Neuronal stem cell (in vitro differentiated cells): ENCODE results near the gene ARFRP1.

Experiments used
- DNase-seq: peaks from one replicate; pipeline ENCODE4 v3.0.0-alpha.2; 2013; ENCODE audit warnings: low spot score
- H2AFZ ChIP-seq: one replicate; pipeline ENCODE4 v1.6.1; 2013; ENCODE audit warnings: mild to moderate bottlenecking, low read length, inconsistent platforms
- H2AK5ac ChIP-seq: 2 replicates; pipeline ENCODE4 v1.6.1; 2013; ENCODE audit warnings: low read depth, mild to moderate bottlenecking, inconsistent platforms, low read length, moderate library complexity, mixed read lengths
- H2BK120ac ChIP-seq: 2 replicates; pipeline ENCODE4 v1.6.1; 2013; ENCODE audit warnings: low read depth, mild to moderate bottlenecking, inconsistent platforms, low read length, moderate library complexity, mixed read lengths
- H2BK12ac ChIP-seq: one replicate; pipeline ENCODE4 v1.6.1; 2013; ENCODE audit warnings: low read length, inconsistent platforms
- H2BK15ac ChIP-seq: 2 replicates; pipeline ENCODE4 v1.6.1; 2013; ENCODE audit warnings: mild to moderate bottlenecking, low read length, inconsistent platforms, mixed read lengths
- H2BK5ac ChIP-seq: one replicate; pipeline ENCODE4 v1.6.1; 2013; ENCODE audit warnings: inconsistent platforms, mild to moderate bottlenecking, low read length, moderate library complexity
- H3K14ac ChIP-seq: one replicate; pipeline ENCODE4 v1.6.1; 2013; ENCODE audit warnings: low read length, inconsistent platforms
- H3K18ac ChIP-seq: 2 replicates; pipeline ENCODE4 v1.6.1; 2013; ENCODE audit warnings: low read length, inconsistent platforms
- H3K23ac ChIP-seq: 2 replicates; pipeline ENCODE4 v1.6.1; 2013; ENCODE audit warnings: low read depth, mild to moderate bottlenecking, mixed read lengths, low read length, inconsistent platforms; ENCODE audit not compliant: poor library complexity
- H3K27ac ChIP-seq: replicated peaks from 3 replicates; pipeline ENCODE4 v1.5.1; 2013; ENCODE audit warnings: low read length, inconsistent platforms
- H3K27me3 ChIP-seq, 3 experiments: 2 replicates each; pipeline ENCODE4 v1.6.1; 2013; ENCODE audit warnings: low read length in 3 of 3, mild to moderate bottlenecking in 2 of 3, inconsistent platforms in 1 of 3, low read depth in 1 of 3, mixed read lengths in 1 of 3, moderate library complexity in 1 of 3; ENCODE audit not compliant: control insufficient read depth in 3 of 3, insufficient read depth in 3 of 3
- H3K36me3 ChIP-seq, 2 donors: replicated peaks in 1 of 2; 2 replicates each; pipeline ENCODE4 v1.6.1; 2013; ENCODE audit warnings: low read length in 2 of 2; ENCODE audit not compliant: control insufficient read depth in 2 of 2, insufficient read depth in 2 of 2
- H3K4ac ChIP-seq: 2 replicates; pipeline ENCODE4 v1.6.1; 2013; ENCODE audit warnings: inconsistent platforms, mild to moderate bottlenecking, low read length, moderate library complexity
- H3K4me1 ChIP-seq, 2 donors: 1 replicate in 1 of 2; 2 replicates in 1 of 2; pipeline ENCODE4 v1.6.1; 2013; ENCODE audit warnings: low read length in 2 of 2, low read depth in 1 of 2; ENCODE audit not compliant: control insufficient read depth in 2 of 2, insufficient read depth in 1 of 2
- H3K4me2 ChIP-seq: one replicate; pipeline ENCODE4 v1.6.1; 2013; ENCODE audit warnings: mild to moderate bottlenecking, low read length, inconsistent platforms; ENCODE audit not compliant: insufficient read depth, poor library complexity, severe bottlenecking
- H3K4me3 ChIP-seq, 2 donors: 2 replicates each; pipeline ENCODE4 v1.5.1; 2013; ENCODE audit warnings: low read length in 2 of 2, mild to moderate bottlenecking in 2 of 2, inconsistent platforms in 1 of 2, moderate library complexity in 1 of 2
- H3K79me1 ChIP-seq: one replicate; pipeline ENCODE4 v1.6.1; 2013; ENCODE audit warnings: low read depth, mild to moderate bottlenecking, inconsistent platforms, low read length, moderate library complexity
- H3K9ac ChIP-seq: one replicate; pipeline ENCODE4 v1.6.1; 2013; ENCODE audit warnings: mild to moderate bottlenecking, low read depth, low read length, inconsistent platforms; ENCODE audit not compliant: poor library complexity
- H3K9me3 ChIP-seq, 2 donors: replicated peaks in 1 of 2; 2 replicates each; pipeline versions ENCODE3 to v1.6.1; 2013; ENCODE audit warnings: low read length in 2 of 2, mild to moderate bottlenecking in 2 of 2, inconsistent platforms in 1 of 2, low read depth in 1 of 2, mixed read lengths in 1 of 2, moderate library complexity in 1 of 2; ENCODE audit not compliant: control insufficient read depth in 2 of 2, insufficient read depth in 1 of 2
- H4K8ac ChIP-seq: one replicate; pipeline ENCODE4 v1.6.1; 2013; ENCODE audit warnings: low read depth, mild to moderate bottlenecking, inconsistent platforms, low read length, moderate library complexity
- H4K91ac ChIP-seq: one replicate; pipeline ENCODE4 v1.6.1; 2013; ENCODE audit warnings: low read length, low read depth, mild to moderate bottlenecking, inconsistent platforms; ENCODE audit not compliant: poor library complexity
- WGBS, 2 donors: extraction: QIAGEN DNeasy Blood & Tissue Kit; methylation state at CpG; one replicate each; pipeline ENCODE4 v1.1.7; 2013; ENCODE audit warnings: missing lambda C conversion rate in 2 of 2, mixed read lengths in 1 of 2; ENCODE audit not compliant: insufficient read length in 2 of 2, insufficient replicate concordance in 1 of 2; ENCODE audit errors: extremely low coverage in 2 of 2; 5-methylcytosine and 5-hydroxymethylcytosine counted together

Gene ARFRP1

DNA sequence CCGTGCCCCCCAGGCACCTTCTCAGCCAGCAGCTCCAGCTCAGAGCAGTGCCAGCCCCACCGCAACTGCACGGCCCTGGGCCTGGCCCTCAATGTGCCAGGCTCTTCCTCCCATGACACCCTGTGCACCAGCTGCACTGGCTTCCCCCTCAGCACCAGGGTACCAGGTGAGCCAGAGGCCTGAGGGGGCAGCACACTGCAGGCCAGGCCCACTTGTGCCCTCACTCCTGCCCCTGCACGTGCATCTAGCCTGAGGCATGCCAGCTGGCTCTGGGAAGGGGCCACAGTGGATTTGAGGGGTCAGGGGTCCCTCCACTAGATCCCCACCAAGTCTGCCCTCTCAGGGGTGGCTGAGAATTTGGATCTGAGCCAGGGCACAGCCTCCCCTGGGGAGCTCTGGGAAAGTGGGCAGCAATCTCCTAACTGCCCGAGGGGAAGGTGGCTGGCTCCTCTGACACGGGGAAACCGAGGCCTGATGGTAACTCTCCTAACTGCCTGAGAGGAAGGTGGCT lies 10.4 kb downstream of the ARFRP1 start:
- H3K4me3 ChIP-seq, result peak overlapping the region in 1 of 2 donors; percentile 31
- H2AFZ ChIP-seq, result no peak overlapping the region
- no CpG with 5 or more reads among the region's 7 CpGs for WGBS, 2 donors
- H2AK5ac ChIP-seq, result peak overlapping the region; percentile 96
- H2BK120ac ChIP-seq, result no peak overlapping the region
- peak overlapping the region; percentile 50 for H3K9ac ChIP-seq
- no peaks in the 10 kb centered on the region for H3K27me3 ChIP-seq
- H2BK5ac ChIP-seq, result no peak overlapping the region
- peak overlapping the region; percentile 48 for H4K8ac ChIP-seq
- no peak overlapping the region for H4K91ac ChIP-seq
- H3K23ac ChIP-seq, result peak overlapping the region; percentile 100
- no peak overlapping the region for H2BK15ac ChIP-seq
- no peak overlapping the region for H3K4ac ChIP-seq
- peak overlapping the region; percentile 58 for H2BK12ac ChIP-seq
- H3K9me3 ChIP-seq, result peaks cover 0 to 2% of the 10 kb centered on the region in 2 donors
- H3K4me2 ChIP-seq, result no peak overlapping the region
- peak overlapping the region; percentile 94 for H3K18ac ChIP-seq
- no peak overlapping the region for H3K27ac ChIP-seq
- H3K79me1 ChIP-seq, result peaks cover 6% of the 10 kb centered on the region
- no peak for DNase-seq
- H3K4me1 ChIP-seq, result peaks cover 7 to 14% of the 10 kb centered on the region in 2 donors
- H3K36me3 ChIP-seq, result peaks cover 0 to 44% of the 10 kb centered on the region in 2 donors
- peak overlapping the region; percentile 67 for H3K14ac ChIP-seq

DNA sequence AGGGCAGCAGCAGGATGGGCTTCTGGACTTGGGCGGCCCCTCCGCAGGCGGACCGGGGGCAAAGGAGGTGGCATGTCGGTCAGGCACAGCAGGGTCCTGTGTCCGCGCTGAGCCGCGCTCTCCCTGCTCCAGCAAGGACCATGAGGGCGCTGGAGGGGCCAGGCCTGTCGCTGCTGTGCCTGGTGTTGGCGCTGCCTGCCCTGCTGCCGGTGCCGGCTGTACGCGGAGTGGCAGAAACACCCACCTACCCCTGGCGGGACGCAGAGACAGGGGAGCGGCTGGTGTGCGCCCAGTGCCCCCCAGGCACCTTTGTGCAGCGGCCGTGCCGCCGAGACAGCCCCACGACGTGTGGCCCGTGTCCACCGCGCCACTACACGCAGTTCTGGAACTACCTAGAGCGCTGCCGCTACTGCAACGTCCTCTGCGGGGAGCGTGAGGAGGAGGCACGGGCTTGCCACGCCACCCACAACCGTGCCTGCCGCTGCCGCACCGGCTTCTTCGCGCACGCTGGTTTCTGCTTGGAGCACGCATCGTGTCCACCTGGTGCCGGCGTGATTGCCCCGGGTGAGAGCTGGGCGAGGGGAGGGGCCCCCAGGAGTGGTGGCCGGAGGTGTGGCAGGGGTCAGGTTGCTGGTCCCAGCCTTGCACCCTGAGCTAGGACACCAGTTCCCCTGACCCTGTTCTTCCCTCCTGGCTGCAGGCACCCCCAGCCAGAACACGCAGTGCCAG lies 11.0 kb downstream of the ARFRP1 start, which contains the start of gene TNFRSF6B:
Gene TNFRSF6B (plus strand): TSS at position 25 of the 729 bp plus-strand sequence. CDS start 116 bp downstream, at position 141.
- peaks cover 6% of the 10 kb centered on the region for H3K79me1 ChIP-seq
- peak within 1 kb of the TSS; percentile 98 for H3K14ac ChIP-seq
- H2AK5ac ChIP-seq, result peak within 1 kb of the TSS; percentile 96
- H3K27me3 ChIP-seq, result no peaks in the 10 kb centered on the region
- H3K4ac ChIP-seq, result peak within 1 kb of the TSS; percentile 98
- H3K4me3 ChIP-seq, result peak within 1 kb of the TSS in 1 of 2 donors; percentile 60
- no peak for DNase-seq
- peak within 1 kb of the TSS; percentile 94 for H3K18ac ChIP-seq
- H3K36me3 ChIP-seq, result peaks cover 0 to 42% of the 10 kb centered on the region in 2 donors
- peaks cover 0 to 2% of the 10 kb centered on the region in 2 donors for H3K9me3 ChIP-seq
- no peak within 1 kb of the TSS for H2AFZ ChIP-seq
- no peak within 1 kb of the TSS for H2BK5ac ChIP-seq
- peak within 1 kb of the TSS; percentile 91 for H3K9ac ChIP-seq
- no peak within 1 kb of the TSS for H2BK120ac ChIP-seq
- peak within 1 kb of the TSS; percentile 67 for H2BK15ac ChIP-seq
- H4K91ac ChIP-seq, result peak within 1 kb of the TSS; percentile 53
- H3K27ac ChIP-seq, result no peak within 1 kb of the TSS
- H3K4me2 ChIP-seq, result peak within 1 kb of the TSS; percentile 52
- peak within 1 kb of the TSS; percentile 100 for H3K23ac ChIP-seq
- H3K4me1 ChIP-seq, result peaks cover 7 to 14% of the 10 kb centered on the region in 2 donors
- H4K8ac ChIP-seq, result peak within 1 kb of the TSS; percentile 48
- H2BK12ac ChIP-seq, result peak within 1 kb of the TSS; percentile 84
- no CpG with 5 or more reads among the region's 52 CpGs for WGBS, 2 donors

- no peak overlapping the region for H2BK5ac ChIP-seq
- no peak overlapping the region for H2AFZ ChIP-seq
- peaks cover 0 to 47% of the 10 kb centered on the region in 2 donors for H3K36me3 ChIP-seq
- H3K79me1 ChIP-seq, result peaks cover 6% of the 10 kb centered on the region
- no peak overlapping the region for H2BK15ac ChIP-seq
- no peak for DNase-seq
- H2AK5ac ChIP-seq, result peak overlapping the region; percentile 40
- H3K27ac ChIP-seq, result no peak overlapping the region
- peaks cover 7 to 14% of the 10 kb centered on the region in 2 donors for H3K4me1 ChIP-seq
- peak overlapping the region; percentile 53 for H4K91ac ChIP-seq
- H2BK120ac ChIP-seq, result no peak overlapping the region
- no peaks in the 10 kb centered on the region for H3K27me3 ChIP-seq
- H3K14ac ChIP-seq, result no peak overlapping the region
- peaks cover 0 to 2% of the 10 kb centered on the region in 2 donors for H3K9me3 ChIP-seq
- peak overlapping the region; percentile 94 for H3K18ac ChIP-seq
- H3K4ac ChIP-seq, result no peak overlapping the region
- no peak overlapping the region for H3K4me3 ChIP-seq
- no peak overlapping the region for H2BK12ac ChIP-seq
- peak overlapping the region; percentile 91 for H3K9ac ChIP-seq
- WGBS, 2 donors, result no CpG with 5 or more reads among the region's 6 CpGs
- peak overlapping the region; percentile 100 for H3K23ac ChIP-seq
- no peak overlapping the region for H4K8ac ChIP-seq
- no peak overlapping the region for H3K4me2 ChIP-seq
Observed at GRCh38 chr20:63696306-63696627, 11.5 kb downstream of the ARFRP1 start.
